ENCODE results near the gene CACNB4.
"Not testable (repeated sequence)": the region's sequence is repeated elsewhere in the genome, so short reads cannot be mapped to it uniquely, and the experiment has no call there.

Gene CACNB4

GRCh38 chr2:151943461-151943860 is 155.4 kb downstream of the CACNB4 start:
- no peak for DNase-seq (ENCODE audit: low read depth)

DNA sequence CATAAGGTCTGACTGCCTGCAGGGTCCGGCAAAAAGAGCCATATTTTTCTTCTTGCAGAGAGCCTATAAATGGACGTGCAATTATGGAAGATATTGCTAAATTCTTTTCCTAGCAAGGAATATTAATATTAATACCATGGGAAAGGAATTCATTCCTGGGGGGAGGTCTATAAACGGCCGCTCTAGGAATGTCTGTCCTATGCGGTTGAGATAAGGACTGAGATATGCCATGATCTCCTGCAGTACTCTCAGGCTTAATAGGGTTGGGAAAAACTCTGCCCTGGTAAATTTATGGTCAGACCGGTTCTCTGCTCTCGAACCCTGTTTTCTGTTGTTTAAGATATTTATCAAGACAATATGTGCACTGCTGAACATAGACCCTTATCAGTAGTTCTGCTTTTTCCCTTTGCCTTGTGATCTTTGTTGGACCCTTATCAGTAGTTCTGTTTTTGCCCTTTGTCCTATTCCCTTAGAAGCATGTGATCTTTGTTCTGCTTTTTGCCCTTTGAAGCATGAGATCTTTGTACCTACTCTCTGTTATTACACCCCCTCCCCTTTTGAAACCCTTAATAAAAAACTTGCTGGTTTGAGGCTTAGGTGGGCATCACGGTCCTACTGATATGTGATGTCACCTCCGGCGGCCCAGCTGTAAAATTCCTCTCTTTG is 156.2 kb downstream of the CACNB4 start:
- not testable (repeated sequence) for DNase-seq (ENCODE audit: low read depth)

GRCh38 chr2:151937966-151938365 is 160.9 kb downstream of the CACNB4 start:
- DNase-seq (ENCODE audit: low read depth) = no peak

DNA sequence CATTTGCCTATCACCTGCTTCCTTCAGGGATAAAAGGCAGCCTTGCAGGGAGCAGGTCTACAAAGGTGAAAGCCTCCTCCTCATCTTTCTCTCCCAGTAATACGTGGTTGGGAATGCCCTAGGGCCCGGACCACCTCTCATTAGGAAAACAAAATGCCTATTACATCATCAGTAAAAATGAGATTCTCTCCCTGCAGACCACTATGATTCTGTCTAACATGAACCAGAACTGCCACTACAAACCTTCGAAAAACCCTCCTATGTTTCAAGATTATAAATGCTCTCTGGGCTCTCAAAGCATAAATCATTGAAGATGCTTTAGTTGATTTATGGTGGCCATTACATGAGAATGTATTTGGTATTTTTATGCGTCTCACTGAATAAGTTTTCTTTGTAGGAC is 162.2 kb downstream of the CACNB4 start:
- no peak for DNase-seq (ENCODE audit: low read depth)

- DNase-seq (ENCODE audit: low read depth) = no peak
Measured at GRCh38 chr2:151933266-151933804, 165.5 kb downstream of the CACNB4 start.

DNA sequence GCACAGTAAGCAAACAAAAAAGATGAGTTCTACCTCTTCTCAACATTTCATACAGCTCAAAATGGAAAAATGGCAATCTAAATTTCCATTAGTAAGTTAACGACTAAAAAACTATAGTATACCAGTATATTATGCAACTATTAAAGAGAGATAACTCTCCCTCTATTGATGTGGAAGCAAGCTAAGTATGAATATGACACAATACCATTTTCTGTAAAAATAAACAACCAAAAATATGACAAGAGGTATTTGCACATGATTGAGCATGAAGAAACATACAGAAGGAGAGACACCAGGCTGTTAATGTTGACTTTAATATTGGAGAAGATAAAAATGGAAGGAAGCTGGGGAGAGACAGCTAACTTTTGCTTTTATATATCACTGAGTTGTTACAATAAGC is 167.1 kb downstream of the CACNB4 start:
- DNase-seq (ENCODE audit: low read depth) = no peak

DNA sequence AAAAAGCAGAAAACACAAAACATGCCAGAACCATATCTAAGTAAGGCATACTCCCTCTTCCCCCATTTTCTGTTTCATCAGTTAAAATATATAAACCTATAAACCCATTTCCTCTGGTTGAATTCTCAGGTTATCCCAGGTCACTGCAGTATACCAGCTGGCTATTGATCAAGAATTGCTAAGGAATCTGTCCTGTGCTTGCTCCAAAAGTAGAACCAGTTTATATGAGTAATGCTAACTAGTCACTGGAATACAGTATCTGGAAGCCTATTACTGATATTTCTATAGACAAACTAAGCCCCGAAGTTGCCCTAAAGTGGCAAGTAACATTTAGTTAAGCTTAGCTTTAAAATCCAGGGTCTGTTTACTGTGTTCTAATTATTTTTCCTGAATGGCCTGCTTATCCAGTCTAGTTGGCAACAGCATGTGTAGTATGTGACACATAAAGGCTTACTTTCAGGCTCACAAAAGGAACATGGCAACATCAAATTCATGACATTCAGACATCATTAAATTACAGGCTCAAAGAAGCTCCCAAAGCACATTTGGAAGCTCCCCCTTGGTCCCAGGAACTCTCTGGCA is 167.7 kb downstream of the CACNB4 start:
- no peak for DNase-seq (ENCODE audit: low read depth)

- no peak for DNase-seq (ENCODE audit: low read depth)
Measured at GRCh38 chr2:151930042-151930441, 168.8 kb downstream of the CACNB4 start.

DNA sequence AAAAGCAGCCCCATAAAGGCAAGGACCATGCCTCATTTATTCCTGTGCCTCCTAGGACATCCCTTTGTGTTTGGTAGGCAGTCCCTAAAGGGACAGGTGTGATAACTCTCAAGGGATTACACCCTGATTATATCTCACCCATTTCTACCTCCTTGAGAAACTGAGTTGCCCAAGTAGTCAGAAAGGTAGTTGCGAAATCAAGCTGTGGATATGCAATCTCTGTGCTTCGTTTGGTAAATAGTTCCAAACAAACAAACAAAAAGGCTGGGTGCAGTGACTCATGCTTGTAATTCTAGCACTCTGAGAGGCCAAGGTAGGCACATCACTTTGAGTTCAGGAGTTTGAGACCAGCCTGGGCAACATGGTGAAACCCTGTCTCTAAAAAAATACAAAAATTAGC is 170.5 kb downstream of the CACNB4 start:
- no peak for DNase-seq (ENCODE audit: low read depth)

GRCh38 chr2:151927501-151928221 is 171.2 kb downstream of the CACNB4 start:
- no peak for DNase-seq (ENCODE audit: low read depth)

GRCh38 chr2:151922845-151923666 is 175.8 kb downstream of the CACNB4 start:
- DNase-seq (ENCODE audit: low read depth) = no peak

DNA sequence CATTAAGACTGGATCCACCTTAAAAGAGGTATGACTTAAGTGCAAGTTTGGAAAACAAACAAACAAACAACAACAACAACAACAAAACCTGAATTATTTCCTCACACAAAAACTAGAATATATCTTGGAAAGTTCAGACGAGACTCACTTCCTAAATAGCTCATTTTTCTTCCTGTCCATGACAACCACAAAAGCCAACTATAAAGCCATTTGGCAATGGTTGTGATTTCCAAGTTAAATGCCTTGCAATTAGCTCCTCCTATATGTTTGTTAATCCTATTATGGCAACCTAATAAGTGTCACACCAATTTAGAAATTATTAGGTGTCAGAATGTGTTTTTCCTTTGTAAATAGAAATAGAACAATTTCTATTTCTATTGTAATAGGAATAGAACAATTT is 179.1 kb downstream of the CACNB4 start:
- no peak for DNase-seq (ENCODE audit: low read depth)

DNA sequence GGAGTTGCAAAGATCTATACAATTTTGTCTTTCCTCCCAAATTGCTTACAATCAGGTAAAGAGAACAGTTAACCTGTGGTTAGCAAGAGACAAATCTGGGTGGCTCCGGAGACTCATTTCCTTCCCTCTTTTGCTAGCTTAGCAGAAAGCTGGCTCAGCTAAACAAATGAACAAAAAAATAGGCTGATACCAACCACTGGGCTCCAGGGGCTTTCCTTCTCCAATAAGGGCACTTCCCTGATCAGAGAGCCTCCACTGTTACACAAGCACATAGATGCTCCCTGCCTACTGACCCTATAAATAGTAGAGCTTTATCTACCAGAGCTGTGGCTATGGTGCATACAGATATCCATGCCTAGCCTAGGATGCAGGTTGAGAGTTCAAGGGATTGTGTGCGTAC is 180.5 kb downstream of the CACNB4 start:
- no peak for DNase-seq (ENCODE audit: low read depth)

DNA sequence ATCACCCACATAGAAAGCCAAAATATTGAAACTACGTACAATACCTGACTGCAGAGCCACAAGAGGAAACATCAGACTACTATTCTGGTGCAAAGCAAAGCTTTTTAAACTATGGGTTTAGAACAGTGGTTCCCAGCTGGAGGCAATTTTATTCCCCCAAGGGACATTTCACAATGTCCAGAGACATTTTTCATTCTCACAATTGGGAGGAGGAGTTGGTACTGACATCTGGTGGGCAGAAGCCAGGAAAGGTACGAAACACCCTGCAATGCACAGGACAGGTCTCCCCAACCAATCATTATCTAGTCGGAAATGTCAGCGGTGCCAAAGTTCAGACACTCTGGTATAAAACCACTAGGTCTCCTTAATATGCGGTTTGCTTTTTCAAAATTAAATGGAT is 182.2 kb downstream of the CACNB4 start:
- no peak for DNase-seq (ENCODE audit: low read depth)

- not testable (repeated sequence) for DNase-seq (ENCODE audit: low read depth)
Measured at GRCh38 chr2:151915629-151916025, 183.2 kb downstream of the CACNB4 start.

GRCh38 chr2:151914989-151915628 is 183.7 kb downstream of the CACNB4 start:
- no peak for DNase-seq (ENCODE audit: low read depth)

DNA sequence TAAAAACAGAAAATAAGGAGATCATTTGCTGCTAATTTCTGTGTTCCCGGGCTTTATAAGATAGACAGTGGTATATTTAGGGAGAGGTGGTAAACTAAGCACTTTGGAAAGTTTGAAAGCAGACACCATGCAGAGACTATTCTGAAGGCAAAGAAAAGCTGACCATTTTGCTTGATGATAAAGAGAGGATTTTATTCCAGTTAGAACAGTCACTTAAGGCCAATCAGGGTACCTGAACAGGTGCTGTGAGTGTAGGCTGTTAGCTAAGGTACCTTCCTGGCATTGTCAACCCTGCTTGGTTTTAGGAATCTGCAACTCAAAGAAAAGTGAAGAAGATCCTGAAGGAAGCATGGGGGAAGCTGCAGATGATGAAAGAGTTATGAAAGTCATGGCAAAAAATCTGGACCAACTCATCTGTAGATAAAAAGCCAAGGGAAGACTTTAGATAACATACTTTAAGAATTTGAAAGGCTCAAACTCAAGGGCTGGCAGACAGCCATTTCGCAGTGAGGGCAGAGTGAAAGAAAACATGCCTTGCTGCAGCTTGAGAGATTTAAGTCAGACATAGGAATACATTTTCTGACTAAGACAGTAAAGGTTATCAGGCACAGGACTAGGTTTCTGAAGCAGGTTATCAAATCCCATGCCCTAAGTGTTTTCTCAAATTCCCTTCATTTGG is 190.5 kb downstream of the CACNB4 start:
- no peak for DNase-seq (ENCODE audit: low read depth)

GRCh38 chr2:151907286-151908203 is 191.3 kb downstream of the CACNB4 start:
- DNase-seq (ENCODE audit: low read depth) = no peak

DNA sequence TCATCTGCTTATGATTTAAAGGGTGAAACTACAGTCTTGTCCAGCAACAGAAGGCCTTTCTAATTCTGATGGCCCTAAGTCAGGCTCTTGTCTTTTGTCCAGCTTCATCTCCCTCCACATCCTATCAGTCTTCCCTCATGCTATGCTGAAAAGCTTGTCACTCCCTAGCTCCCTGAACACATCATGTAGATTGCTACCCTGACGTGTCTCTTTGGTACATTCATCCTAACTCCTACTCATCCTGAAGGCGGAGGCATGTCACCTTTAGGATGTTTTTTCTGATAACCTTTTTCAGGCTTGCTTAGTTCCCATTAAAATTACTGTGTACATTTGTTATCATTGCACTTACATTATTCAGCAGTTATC is 192.2 kb downstream of the CACNB4 start:
- DNase-seq (ENCODE audit: low read depth) = no peak

GRCh38 chr2:151905963-151906632 is 192.7 kb downstream of the CACNB4 start:
- DNase-seq (ENCODE audit: low read depth) = no peak

Data from GM04503 (cell line).